SK-N-SH (cell line): ENCODE data around the gene CNDP2. TPM values are rescaled to one million over a fixed set of nuclear protein-coding genes. Genes with fewer than 3 reads are reported as not detected.

Source experiments
- CTCF ChIA-PET: fragments of 300-600, 350-600 bp; formaldehyde crosslinking; extraction: SDS; loops from one replicate; lab custom pipeline; 2021; lab: Yijun Ruan, JAX
- POLR2A ChIA-PET: fragments of 350-600 bp; sonication (Branson Sonifier 250); formaldehyde crosslinking; extraction: SDS; loops from one replicate; lab custom pipeline; 2020; ENCODE audit warnings: antibody characterized with exemption, inconsistent platforms; lab: Yijun Ruan, JAX
- DNase-seq: peaks from one replicate; pipeline ENCODE4 v3.0.0; 2012
- H2AFZ ChIP-seq: fragments of 200-600 bp; sonication (generic); 2 replicates; pipeline ENCODE4 v1.8.1; 2016; ENCODE audit warnings: antibody characterized with exemption, mild to moderate bottlenecking, low read depth
- H3F3A ChIP-seq: fragments of 200-600 bp; sonication (generic); replicated peaks from 2 replicates; pipeline ENCODE3; 2016; ENCODE audit warnings: antibody characterized with exemption, mild to moderate bottlenecking; ENCODE audit not compliant: insufficient read depth
- H3K27ac ChIP-seq, 2 experiments: fragments of 200-500 bp in 1 of 2; fragments of 200-600 bp in 1 of 2; sonication (Bioruptor generic) in 1 of 2; sonication (generic), shearing (Covaris generic) in 1 of 2; 2 replicates each; pipeline versions ENCODE4 v1.5.1 to v1.6.1; 2014 to 2016; ENCODE audit warnings: low read depth in 2 of 2, inconsistent platforms in 1 of 2, low read length in 1 of 2, mild to moderate bottlenecking in 1 of 2, mixed read lengths in 1 of 2
- H3K27me3 ChIP-seq: fragments of 200-600 bp; sonication (generic), shearing (Covaris generic); 2 replicates; pipeline ENCODE4 v1.6.1; 2016; ENCODE audit warnings: mixed run types; ENCODE audit not compliant: insufficient read depth
- H3K36me3 ChIP-seq, 2 experiments: fragments of 200-500 bp in 1 of 2; fragments of 200-600 bp in 1 of 2; sonication (Bioruptor generic) in 1 of 2; sonication (generic) in 1 of 2; replicated peaks in 1 of 2; 2 replicates each; pipeline versions ENCODE3 to v1.5.1; 2014 to 2016; ENCODE audit warnings: low read length in 1 of 2, mild to moderate bottlenecking in 1 of 2; ENCODE audit not compliant: insufficient read depth in 2 of 2, control insufficient read depth in 1 of 2
- H3K4me1 ChIP-seq, 2 experiments: fragments of 200-500 bp in 1 of 2; fragments of 200-600 bp in 1 of 2; sonication (Bioruptor generic) in 1 of 2; sonication (generic), shearing (Covaris generic) in 1 of 2; 2 replicates each; pipeline versions ENCODE4 v1.5.1 to v1.6.1; 2014 to 2016; ENCODE audit warnings: low read depth in 1 of 2, low read length in 1 of 2, mixed run types in 1 of 2; ENCODE audit not compliant: insufficient read depth in 2 of 2, control insufficient read depth in 1 of 2
- H3K4me2 ChIP-seq: fragments of 200-600 bp; sonication (generic), shearing (Covaris generic); 2 replicates; pipeline ENCODE4 v1.6.1; 2017; ENCODE audit warnings: mixed run types
- H3K4me3 ChIP-seq, 2 experiments: fragments of 200-500 bp in 1 of 2; fragments of 200-600 bp in 1 of 2; sonication (Bioruptor generic) in 1 of 2; sonication (generic), shearing (Covaris generic) in 1 of 2; 2 replicates each; pipeline versions ENCODE4 v1.5.1 to v1.8.1; 2014 to 2016; ENCODE audit warnings: low read depth in 2 of 2, inconsistent platforms in 1 of 2, low read length in 1 of 2, mild to moderate bottlenecking in 1 of 2, mixed read lengths in 1 of 2, moderate library complexity in 1 of 2
- H3K79me2 ChIP-seq: fragments of 200-600 bp; sonication (generic); 2 replicates; pipeline ENCODE4 v1.8.1; 2017; ENCODE audit warnings: mild to moderate bottlenecking; ENCODE audit not compliant: insufficient read depth
- H3K9ac ChIP-seq: fragments of 200-600 bp; sonication (generic); 2 replicates; pipeline ENCODE4 v1.6.1; 2017; ENCODE audit warnings: mixed run types
- H3K9me2 ChIP-seq: fragments of 200-600 bp; sonication (generic); 2 replicates; pipeline ENCODE4 v1.6.1; 2017; ENCODE audit warnings: mixed run types
- H3K9me3 ChIP-seq: fragments of 200-600 bp; sonication (generic); 2 replicates; pipeline ENCODE4 v1.6.1; 2017; ENCODE audit warnings: mixed run types, mild to moderate bottlenecking, moderate library complexity
- H4K20me1 ChIP-seq: fragments of 200-600 bp; sonication (generic); 2 replicates; pipeline ENCODE4 v1.6.1; 2017; ENCODE audit warnings: mild to moderate bottlenecking, mixed run types; ENCODE audit not compliant: insufficient read depth
- ELF1 ChIP-seq: IDR thresholded peaks from 2 replicates; pipeline ENCODE4 v1.4.0; 2012
- EZH2phosphoT487 ChIP-seq: fragments of 200-600 bp; sonication (generic); IDR thresholded peaks from 2 replicates; pipeline ENCODE4 v1.6.1; 2017; ENCODE audit warnings: low read depth, mixed run types, mild to moderate bottlenecking, antibody characterized with exemption, moderate library complexity, borderline replicate concordance
- FOXM1 ChIP-seq: IDR thresholded peaks from 2 replicates; pipeline ENCODE4 v1.4.0; 2012; ENCODE audit warnings: low read depth, mild to moderate bottlenecking
- GABPA ChIP-seq: IDR thresholded peaks from 2 replicates; pipeline ENCODE4 v1.4.0; 2012; ENCODE audit warnings: low read depth, mild to moderate bottlenecking
- MEF2A ChIP-seq: IDR thresholded peaks from 2 replicates; pipeline ENCODE4 v1.4.0; 2012; ENCODE audit warnings: low read depth, borderline replicate concordance
- NFIC ChIP-seq: IDR thresholded peaks from 2 replicates; pipeline ENCODE4 v1.4.0; 2012; ENCODE audit warnings: borderline replicate concordance
- NRF1 ChIP-seq: IDR thresholded peaks from 2 replicates; pipeline ENCODE4 v1.6.1; 2012; ENCODE audit warnings: low read depth, mild to moderate bottlenecking, low read length
- POLR2AphosphoS5 ChIP-seq: IDR thresholded peaks from 2 replicates; pipeline ENCODE4 v1.6.1; 2012; ENCODE audit warnings: low read depth, low read length
- RXRA ChIP-seq: IDR thresholded peaks from 2 replicates; pipeline ENCODE4 v1.4.0; 2012; ENCODE audit warnings: low read depth, mild to moderate bottlenecking, borderline replicate concordance
- SIN3A ChIP-seq: IDR thresholded peaks from 2 replicates; pipeline ENCODE4 v1.6.1; 2012; ENCODE audit warnings: low read depth, mild to moderate bottlenecking, low read length, moderate library complexity, borderline replicate concordance
- TCF12 ChIP-seq: IDR thresholded peaks from 2 replicates; pipeline ENCODE4 v1.4.0; 2012
- WGBS: methylation state at CpG from one replicate; pipeline ENCODE4 v1.1.6; 2017; ENCODE audit warnings: low lambda C conversion rate; 5-methylcytosine and 5-hydroxymethylcytosine counted together
- polyA plus RNA-seq, 3 experiments: library from polyadenylated mRNA; depleted of rRNA; stranded (reverse); fragments of >200 nt; gene quantifications; 2 replicates each; pipeline ENCODE4 v1.2.3, GENCODE V29; 2012
- TF ChIP-seq, protein P1 (sequence below): fragments of 150-350 bp; IDR thresholded peaks from 2 replicates; pipeline ENCODE4 v1.6.1; 2017; ENCODE audit warnings: antibody characterized with exemption, low read length, low read depth, borderline replicate concordance
- TF ChIP-seq, protein P2 (sequence below): fragments of 200-600 bp; sonication (generic); IDR thresholded peaks from 2 replicates; pipeline ENCODE4 v1.6.1; 2017; ENCODE audit warnings: antibody characterized with exemption, mild to moderate bottlenecking, moderate library complexity
- TF ChIP-seq, protein P3 (sequence below): IDR thresholded peaks from 2 replicates; pipeline ENCODE4 v1.4.0; 2012; ENCODE audit warnings: low read depth, borderline replicate concordance
- TF ChIP-seq, protein P4 (sequence below): fragments of 150-350 bp; IDR thresholded peaks from 2 replicates; pipeline ENCODE4 v1.6.1; 2016; ENCODE audit warnings: mild to moderate bottlenecking, low read depth, low read length

Gene CNDP2
- polyA plus RNA-seq, 1 of the 3 experiments (the other 2 are of a cell fraction) = 78.5 TPM

DNA sequence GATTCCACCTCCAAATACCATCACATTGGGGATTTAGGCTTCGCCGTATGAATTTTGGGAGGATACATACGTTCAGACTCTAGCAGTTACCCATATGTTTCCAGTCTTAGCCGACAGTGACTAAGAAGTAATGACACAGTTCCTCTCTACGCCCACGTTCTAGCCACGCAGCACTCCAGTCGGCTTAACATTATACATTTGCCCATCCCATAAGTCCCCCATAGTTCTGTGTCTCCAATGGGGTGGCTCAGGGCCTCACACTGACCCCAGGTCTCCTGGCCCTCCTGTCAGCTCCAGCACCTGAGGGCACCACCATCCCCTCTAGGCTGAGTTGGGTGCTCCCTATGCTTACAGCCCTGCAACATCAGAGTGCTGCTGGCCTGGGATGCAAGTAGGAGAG is 18.4 kb upstream of the CNDP2 start:
- TF ChIP-seq FOXM1 = no peak
- H3K27ac ChIP-seq = no peak overlapping the region
- H3K27me3 ChIP-seq = peaks cover 43% of the 10 kb centered on the region; the same call in 1 of the 2 replicates
- 38% methylated on average over 8 of the region's 8 CpGs for WGBS
- no peak overlapping the region for H3K4me2 ChIP-seq
- no peak overlapping the region for H3K4me3 ChIP-seq
- H3F3A ChIP-seq = no peaks in the 10 kb centered on the region
- H4K20me1 ChIP-seq = no peaks in the 10 kb centered on the region
- no peaks in the 10 kb centered on the region for H3K4me1 ChIP-seq
- H2AFZ ChIP-seq = no peak overlapping the region
- H3K9ac ChIP-seq = no peak overlapping the region
- no peaks in the 10 kb centered on the region for H3K9me2 ChIP-seq
- POLR2A ChIA-PET = no interaction called here
- no peaks in the 10 kb centered on the region for H3K79me2 ChIP-seq
- CTCF ChIA-PET = interaction anchor here (1.0 to 1.8 kb wide), 5 partner anchors 8 to 280 kb away, joined by 3 to 8 read pairs (median 3); no protein-coding TSS in a partner anchor
- no peak for DNase-seq
- H3K36me3 ChIP-seq = no peaks in the 10 kb centered on the region
- no peaks in the 10 kb centered on the region for H3K9me3 ChIP-seq

DNA sequence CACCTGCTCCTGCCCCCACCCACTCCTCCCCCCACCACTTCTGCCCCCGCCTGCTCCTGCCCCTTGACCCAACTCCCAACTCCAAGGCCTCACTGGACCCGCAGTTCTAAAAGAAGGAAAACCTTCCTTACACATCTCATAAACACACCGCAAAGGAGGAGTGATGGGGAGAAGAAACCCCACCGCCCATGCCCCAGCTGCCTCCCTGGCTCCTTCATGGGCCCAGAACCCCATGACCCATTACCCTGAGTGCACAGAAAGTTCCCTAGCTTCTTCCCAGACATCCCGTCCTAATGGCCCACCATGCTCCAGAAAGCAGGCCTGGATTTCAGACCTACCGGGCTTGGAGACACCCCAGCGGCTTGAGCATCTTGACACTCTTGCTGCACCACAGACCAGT is 17.8 kb upstream of the CNDP2 start:
- POLR2A ChIA-PET = no interaction called here
- DNase-seq = no peak
- Histone ChIP-seq H3K36me3 (no peaks in the 10 kb centered on the region), H3K9ac (no peak overlapping the region), H3K27me3 (peaks cover 46% of the 10 kb centered on the region; the same call in 1 of the 2 replicates), H2AFZ (no peak overlapping the region), H4K20me1 (no peaks in the 10 kb centered on the region), H3K4me2 (no peak overlapping the region), H3K9me3 (no peaks in the 10 kb centered on the region), H3K9me2 (no peaks in the 10 kb centered on the region), H3K4me1 (no peaks in the 10 kb centered on the region), H3K27ac (no peak overlapping the region), H3K4me3 (no peak overlapping the region), H3F3A (no peaks in the 10 kb centered on the region), H3K79me2 (no peaks in the 10 kb centered on the region)
- CTCF ChIA-PET = interaction anchor here (0.9 kb wide), 1 partner anchor 281 kb away, joined by 3 read pairs; no protein-coding TSS in a partner anchor
- 19% methylated on average over 3 of the region's 7 CpGs for WGBS
- no peak for TF ChIP-seq ELF1
- TF ChIP-seq NRF1 = no peak
- TF ChIP-seq GABPA = no peak
- no peak for TF ChIP-seq MEF2A
- TF ChIP-seq, protein P1, sequence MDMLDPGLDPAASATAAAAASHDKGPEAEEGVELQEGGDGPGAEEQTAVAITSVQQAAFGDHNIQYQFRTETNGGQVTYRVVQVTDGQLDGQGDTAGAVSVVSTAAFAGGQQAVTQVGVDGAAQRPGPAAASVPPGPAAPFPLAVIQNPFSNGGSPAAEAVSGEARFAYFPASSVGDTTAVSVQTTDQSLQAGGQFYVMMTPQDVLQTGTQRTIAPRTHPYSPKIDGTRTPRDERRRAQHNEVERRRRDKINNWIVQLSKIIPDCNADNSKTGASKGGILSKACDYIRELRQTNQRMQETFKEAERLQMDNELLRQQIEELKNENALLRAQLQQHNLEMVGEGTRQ = no peak
- TF ChIP-seq, protein P2, sequence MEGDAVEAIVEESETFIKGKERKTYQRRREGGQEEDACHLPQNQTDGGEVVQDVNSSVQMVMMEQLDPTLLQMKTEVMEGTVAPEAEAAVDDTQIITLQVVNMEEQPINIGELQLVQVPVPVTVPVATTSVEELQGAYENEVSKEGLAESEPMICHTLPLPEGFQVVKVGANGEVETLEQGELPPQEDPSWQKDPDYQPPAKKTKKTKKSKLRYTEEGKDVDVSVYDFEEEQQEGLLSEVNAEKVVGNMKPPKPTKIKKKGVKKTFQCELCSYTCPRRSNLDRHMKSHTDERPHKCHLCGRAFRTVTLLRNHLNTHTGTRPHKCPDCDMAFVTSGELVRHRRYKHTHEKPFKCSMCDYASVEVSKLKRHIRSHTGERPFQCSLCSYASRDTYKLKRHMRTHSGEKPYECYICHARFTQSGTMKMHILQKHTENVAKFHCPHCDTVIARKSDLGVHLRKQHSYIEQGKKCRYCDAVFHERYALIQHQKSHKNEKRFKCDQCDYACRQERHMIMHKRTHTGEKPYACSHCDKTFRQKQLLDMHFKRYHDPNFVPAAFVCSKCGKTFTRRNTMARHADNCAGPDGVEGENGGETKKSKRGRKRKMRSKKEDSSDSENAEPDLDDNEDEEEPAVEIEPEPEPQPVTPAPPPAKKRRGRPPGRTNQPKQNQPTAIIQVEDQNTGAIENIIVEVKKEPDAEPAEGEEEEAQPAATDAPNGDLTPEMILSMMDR = no peak
- TF ChIP-seq, protein P3, sequence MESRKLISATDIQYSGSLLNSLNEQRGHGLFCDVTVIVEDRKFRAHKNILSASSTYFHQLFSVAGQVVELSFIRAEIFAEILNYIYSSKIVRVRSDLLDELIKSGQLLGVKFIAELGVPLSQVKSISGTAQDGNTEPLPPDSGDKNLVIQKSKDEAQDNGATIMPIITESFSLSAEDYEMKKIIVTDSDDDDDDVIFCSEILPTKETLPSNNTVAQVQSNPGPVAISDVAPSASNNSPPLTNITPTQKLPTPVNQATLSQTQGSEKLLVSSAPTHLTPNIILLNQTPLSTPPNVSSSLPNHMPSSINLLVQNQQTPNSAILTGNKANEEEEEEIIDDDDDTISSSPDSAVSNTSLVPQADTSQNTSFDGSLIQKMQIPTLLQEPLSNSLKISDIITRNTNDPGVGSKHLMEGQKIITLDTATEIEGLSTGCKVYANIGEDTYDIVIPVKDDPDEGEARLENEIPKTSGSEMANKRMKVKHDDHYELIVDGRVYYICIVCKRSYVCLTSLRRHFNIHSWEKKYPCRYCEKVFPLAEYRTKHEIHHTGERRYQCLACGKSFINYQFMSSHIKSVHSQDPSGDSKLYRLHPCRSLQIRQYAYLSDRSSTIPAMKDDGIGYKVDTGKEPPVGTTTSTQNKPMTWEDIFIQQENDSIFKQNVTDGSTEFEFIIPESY = no peak
- no peak for TF ChIP-seq SIN3A
- TF ChIP-seq TCF12 = no peak
- TF ChIP-seq NFIC = no peak
- TF ChIP-seq, protein P4, sequence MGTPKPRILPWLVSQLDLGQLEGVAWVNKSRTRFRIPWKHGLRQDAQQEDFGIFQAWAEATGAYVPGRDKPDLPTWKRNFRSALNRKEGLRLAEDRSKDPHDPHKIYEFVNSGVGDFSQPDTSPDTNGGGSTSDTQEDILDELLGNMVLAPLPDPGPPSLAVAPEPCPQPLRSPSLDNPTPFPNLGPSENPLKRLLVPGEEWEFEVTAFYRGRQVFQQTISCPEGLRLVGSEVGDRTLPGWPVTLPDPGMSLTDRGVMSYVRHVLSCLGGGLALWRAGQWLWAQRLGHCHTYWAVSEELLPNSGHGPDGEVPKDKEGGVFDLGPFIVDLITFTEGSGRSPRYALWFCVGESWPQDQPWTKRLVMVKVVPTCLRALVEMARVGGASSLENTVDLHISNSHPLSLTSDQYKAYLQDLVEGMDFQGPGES = no peak
- no peak for TF ChIP-seq RXRA
- no peak for TF ChIP-seq EZH2phosphoT487
- no peak for TF ChIP-seq FOXM1
- no peak for TF ChIP-seq POLR2AphosphoS5
